GM19372 (cell line): ENCODE data around the gene CCDC120.

ENCODE experiments used
- ATAC-seq: cut with Tn5 transposase; IDR thresholded peaks from one replicate; pipeline ENCODE4 v1.9.1; 2021; ENCODE audit warnings: mild to moderate bottlenecking, low read depth, moderate library complexity; ENCODE audit not compliant: unreplicated experiment

CCDC120 gene

GRCh38 chrX:49100704-49101628 is 42.2 kb downstream of the CCDC120 start:
- peak; percentile 95 for ATAC-seq

- peak; percentile 4 for ATAC-seq
Observed at GRCh38 chrX:49101629-49101984, 42.8 kb downstream of the CCDC120 start.

DNA sequence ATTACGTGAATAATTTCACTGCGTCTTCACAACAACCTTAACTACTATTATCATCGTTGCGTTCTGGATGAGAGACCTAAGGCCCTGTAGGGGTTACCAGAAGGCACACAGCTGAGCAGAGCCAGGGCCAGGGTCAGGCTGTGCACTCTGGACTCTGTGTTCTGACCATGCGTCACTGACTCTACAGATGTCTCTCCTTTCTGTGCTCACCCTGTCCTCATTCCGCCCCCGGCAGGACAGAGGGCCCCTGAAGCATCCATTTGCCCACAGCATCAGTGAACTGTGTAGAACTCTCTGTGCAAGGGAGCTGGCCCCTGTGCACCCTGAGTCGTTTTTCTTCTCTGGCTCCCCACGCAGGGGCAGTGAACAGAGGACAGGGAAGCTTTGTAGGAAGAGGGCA is 43.4 kb downstream of the CCDC120 start:
- no peak for ATAC-seq

GRCh38 chrX:49103637-49104036 is 44.8 kb downstream of the CCDC120 start:
- ATAC-seq: no peak

- ATAC-seq: no peak
Observed at GRCh38 chrX:49106296-49106695, 47.5 kb downstream of the CCDC120 start.

GRCh38 chrX:49106930-49107329 is 48.1 kb downstream of the CCDC120 start:
- ATAC-seq: no peak

- no peak for ATAC-seq
Observed at GRCh38 chrX:49108641-49109040, 49.8 kb downstream of the CCDC120 start.

- no peak for ATAC-seq
Observed at GRCh38 chrX:49110417-49110816, 51.6 kb downstream of the CCDC120 start.

DNA sequence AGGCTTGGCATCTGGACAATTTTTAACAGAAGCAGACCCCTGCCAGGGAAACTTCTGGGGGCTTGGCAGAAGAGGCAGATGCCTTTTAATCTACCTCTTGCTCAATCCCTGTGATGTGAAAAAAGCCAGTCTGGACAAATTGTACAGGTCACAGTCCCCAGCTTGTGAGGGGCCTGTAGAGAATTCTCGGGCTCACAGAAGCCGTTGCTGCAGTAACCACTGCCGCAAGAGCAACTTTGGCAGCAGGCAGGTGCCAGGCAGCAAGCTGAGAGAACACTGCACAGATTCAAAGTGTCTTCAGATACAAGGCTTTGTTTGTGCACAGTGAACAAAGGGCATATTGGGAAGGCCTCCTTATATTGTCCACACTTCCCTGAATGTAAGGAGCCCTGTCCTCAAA is 53.0 kb downstream of the CCDC120 start:
- no peak for ATAC-seq

GRCh38 chrX:49116076-49116475 is 57.3 kb downstream of the CCDC120 start:
- no peak for ATAC-seq

GRCh38 chrX:49116716-49117115 is 57.9 kb downstream of the CCDC120 start:
- ATAC-seq: no peak

GRCh38 chrX:49117581-49117980 is 58.8 kb downstream of the CCDC120 start:
- no peak for ATAC-seq
